ENCODE measurements around the gene TFAM.

- no peak for TF ChIP-seq POLR2A (IDR thresholded peaks at IDR 0.05)
- TF ChIP-seq, protein P1, sequence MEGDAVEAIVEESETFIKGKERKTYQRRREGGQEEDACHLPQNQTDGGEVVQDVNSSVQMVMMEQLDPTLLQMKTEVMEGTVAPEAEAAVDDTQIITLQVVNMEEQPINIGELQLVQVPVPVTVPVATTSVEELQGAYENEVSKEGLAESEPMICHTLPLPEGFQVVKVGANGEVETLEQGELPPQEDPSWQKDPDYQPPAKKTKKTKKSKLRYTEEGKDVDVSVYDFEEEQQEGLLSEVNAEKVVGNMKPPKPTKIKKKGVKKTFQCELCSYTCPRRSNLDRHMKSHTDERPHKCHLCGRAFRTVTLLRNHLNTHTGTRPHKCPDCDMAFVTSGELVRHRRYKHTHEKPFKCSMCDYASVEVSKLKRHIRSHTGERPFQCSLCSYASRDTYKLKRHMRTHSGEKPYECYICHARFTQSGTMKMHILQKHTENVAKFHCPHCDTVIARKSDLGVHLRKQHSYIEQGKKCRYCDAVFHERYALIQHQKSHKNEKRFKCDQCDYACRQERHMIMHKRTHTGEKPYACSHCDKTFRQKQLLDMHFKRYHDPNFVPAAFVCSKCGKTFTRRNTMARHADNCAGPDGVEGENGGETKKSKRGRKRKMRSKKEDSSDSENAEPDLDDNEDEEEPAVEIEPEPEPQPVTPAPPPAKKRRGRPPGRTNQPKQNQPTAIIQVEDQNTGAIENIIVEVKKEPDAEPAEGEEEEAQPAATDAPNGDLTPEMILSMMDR (IDR thresholded peaks at IDR 0.05), result no peak
These were observed 35.2 kb upstream of the TFAM start for GRCh38 chr10:58350023-58350422.
